Mesenchymal stem cell (in vitro differentiated cells and primary cell): ENCODE results near the gene CYP2A6.
"Not testable (repeated sequence)": the region's sequence is repeated elsewhere in the genome, so short reads cannot be mapped to it uniquely, and the experiment has no call there.

ENCODE experiments used
- DNase-seq: peaks from one replicate; pipeline ENCODE4 v3.0.0-alpha.2; 2013
- H2AFZ ChIP-seq: one replicate; pipeline ENCODE4 v1.6.1; 2013; ENCODE audit warnings: low read depth, mild to moderate bottlenecking, control low read depth, inconsistent platforms, low read length, moderate library complexity
- H2AK5ac ChIP-seq: 2 replicates; pipeline ENCODE4 v1.6.1; 2013; ENCODE audit warnings: low read length, moderate library complexity, mild to moderate bottlenecking, inconsistent platforms; ENCODE audit not compliant: severe bottlenecking
- H2BK120ac ChIP-seq: one replicate; pipeline ENCODE4 v1.6.1; 2013; ENCODE audit warnings: low read depth, mild to moderate bottlenecking, inconsistent platforms, low read length, moderate library complexity
- H2BK12ac ChIP-seq, 2 experiments: one replicate each; pipeline ENCODE4 v1.6.1; 2013; ENCODE audit warnings: inconsistent platforms in 2 of 2, low read length in 2 of 2, mild to moderate bottlenecking in 2 of 2, moderate library complexity in 2 of 2, control low read depth in 1 of 2
- H2BK15ac ChIP-seq: one replicate; pipeline ENCODE4 v1.6.1; 2013; ENCODE audit warnings: mild to moderate bottlenecking, low read depth, inconsistent platforms; ENCODE audit not compliant: poor library complexity, severe bottlenecking
- H2BK5ac ChIP-seq: 2 replicates; pipeline ENCODE4 v1.6.1; 2013; ENCODE audit warnings: low read depth, mild to moderate bottlenecking, low read length, control low read depth, inconsistent platforms; ENCODE audit not compliant: poor library complexity, severe bottlenecking
- H3K14ac ChIP-seq, 2 experiments: one replicate each; pipeline ENCODE4 v1.6.1; 2013; ENCODE audit warnings: inconsistent platforms in 2 of 2, low read length in 2 of 2, control low read depth in 1 of 2, mild to moderate bottlenecking in 1 of 2, moderate library complexity in 1 of 2
- H3K18ac ChIP-seq, 2 experiments: one replicate each; pipeline ENCODE4 v1.6.1; 2013; ENCODE audit warnings: inconsistent platforms in 2 of 2, low read length in 2 of 2, control low read depth in 1 of 2, low read depth in 1 of 2, mild to moderate bottlenecking in 1 of 2
- H3K23ac ChIP-seq, 2 experiments: one replicate each; pipeline ENCODE4 v1.6.1; 2013; ENCODE audit warnings: inconsistent platforms in 2 of 2, low read length in 2 of 2, mild to moderate bottlenecking in 2 of 2, moderate library complexity in 2 of 2, control low read depth in 1 of 2
- H3K27ac ChIP-seq: 2 replicates; pipeline ENCODE4 v1.5.1; 2013; ENCODE audit warnings: mild to moderate bottlenecking, moderate library complexity, low read length, control low read depth, inconsistent platforms; ENCODE audit not compliant: poor library complexity, severe bottlenecking
- H3K27me3 ChIP-seq, 2 experiments: 2 replicates each; pipeline versions ENCODE4 v1.6.1 to v1.7.0; 2013; ENCODE audit warnings: low read length in 2 of 2, mild to moderate bottlenecking in 2 of 2, moderate library complexity in 2 of 2, control low read depth in 1 of 2, inconsistent platforms in 1 of 2; ENCODE audit not compliant: control insufficient read depth in 1 of 2, insufficient read depth in 1 of 2
- H3K36me3 ChIP-seq, 2 experiments: 2 replicates each; pipeline versions ENCODE4 v1.6.1 to v1.7.0; 2013; ENCODE audit warnings: low read length in 2 of 2, control low read depth in 1 of 2, inconsistent platforms in 1 of 2, low read depth in 1 of 2, mild to moderate bottlenecking in 1 of 2; ENCODE audit not compliant: insufficient read depth in 2 of 2, control insufficient read depth in 1 of 2
- H3K4ac ChIP-seq, 2 experiments: one replicate each; pipeline ENCODE4 v1.6.1; 2013; ENCODE audit warnings: inconsistent platforms in 2 of 2, low read length in 2 of 2, mild to moderate bottlenecking in 2 of 2, moderate library complexity in 2 of 2, control low read depth in 1 of 2, low read depth in 1 of 2
- H3K4me1 ChIP-seq: 2 replicates; pipeline ENCODE4 v1.6.1; 2013; ENCODE audit warnings: low read depth, low read length, control low read depth; ENCODE audit not compliant: control insufficient read depth, insufficient read depth
- H3K4me2 ChIP-seq: 2 replicates; pipeline ENCODE4 v1.6.1; 2013; ENCODE audit warnings: low read length, mild to moderate bottlenecking, inconsistent platforms; ENCODE audit not compliant: poor library complexity, severe bottlenecking
- H3K4me3 ChIP-seq, 2 experiments: 2 replicates each; pipeline versions ENCODE4 v1.5.1 to v1.7.0; 2013; ENCODE audit warnings: low read length in 2 of 2, mild to moderate bottlenecking in 2 of 2, control low read depth in 1 of 2, low read depth in 1 of 2; ENCODE audit not compliant: insufficient read depth in 1 of 2
- H3K79me1 ChIP-seq: replicated peaks from 2 replicates; pipeline ENCODE4 v1.6.1; 2013; ENCODE audit warnings: mild to moderate bottlenecking, control low read depth, low read length, inconsistent platforms; ENCODE audit not compliant: poor library complexity, severe bottlenecking
- H3K9ac ChIP-seq: 2 replicates; pipeline ENCODE4 v1.7.0; 2013; ENCODE audit warnings: mild to moderate bottlenecking, low read length, moderate library complexity
- H3K9me3 ChIP-seq: 2 replicates; pipeline ENCODE4 v1.7.0; 2013; ENCODE audit warnings: mild to moderate bottlenecking, low read length; ENCODE audit not compliant: control insufficient read depth
- H4K8ac ChIP-seq: one replicate; pipeline ENCODE4 v1.6.1; 2013; ENCODE audit warnings: inconsistent platforms, mild to moderate bottlenecking, low read length, moderate library complexity
- H4K91ac ChIP-seq: one replicate; pipeline ENCODE4 v1.6.1; 2013; ENCODE audit warnings: mild to moderate bottlenecking, low read length, inconsistent platforms
- WGBS: methylation state at CpG from one replicate; pipeline ENCODE4 v1.1.7; 2013; ENCODE audit warnings: mixed read lengths; 5-methylcytosine and 5-hydroxymethylcytosine counted together

The CYP2A6 gene

DNA sequence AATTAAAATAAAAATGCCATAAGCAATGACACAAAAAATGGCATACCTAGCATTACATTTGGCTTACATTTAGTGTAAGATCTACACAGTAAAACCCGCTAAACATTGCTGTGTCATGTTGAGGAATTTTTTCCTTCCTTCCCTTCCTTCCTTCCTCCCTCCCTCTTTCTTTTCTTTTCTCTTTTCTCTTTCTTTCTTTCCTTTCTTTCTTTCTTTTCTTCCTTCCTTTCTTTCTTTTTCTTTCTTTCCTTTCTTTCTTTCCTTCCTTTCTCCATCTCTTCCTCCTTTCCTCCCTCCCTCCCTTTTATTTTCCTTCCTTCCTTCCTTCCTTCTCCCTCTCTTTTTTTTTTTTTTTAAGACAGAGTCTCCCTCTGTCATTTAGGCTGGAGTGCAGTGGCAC lies 11.8 kb downstream of the CYP2A6 start:
- H3K18ac ChIP-seq, H3K36me3 ChIP-seq, H3K23ac ChIP-seq, H3K9me3 ChIP-seq, H3K14ac ChIP-seq, H3K4me2 ChIP-seq, H3K4me1 ChIP-seq, H3K9ac ChIP-seq, H4K91ac ChIP-seq, H3K27ac ChIP-seq, H2BK120ac ChIP-seq, H2BK15ac ChIP-seq, H2AK5ac ChIP-seq, H2AFZ ChIP-seq, H3K27me3 ChIP-seq, H2BK5ac ChIP-seq, H3K4ac ChIP-seq, H3K4me3 ChIP-seq, H4K8ac ChIP-seq, H3K79me1 ChIP-seq, H2BK12ac ChIP-seq, DNase-seq: not testable (repeated sequence)
- 80% methylated on average over 1 of the region's 1 CpG for WGBS

GRCh38 chr19:40836754-40837429 lies 13.4 kb downstream of the CYP2A6 start:
- Histone ChIP-seq H3K9me3 (no peaks in the 10 kb centered on the region), H2BK5ac (no peak overlapping the region), H2BK12ac (no peak overlapping the region), H3K36me3 (no peaks in the 10 kb centered on the region), H2AK5ac (no peak overlapping the region), H3K27me3 (no peaks in the 10 kb centered on the region), H2AFZ (no peak overlapping the region), H3K4me2 (no peak overlapping the region), H2BK120ac (no peak overlapping the region), H3K23ac (no peak overlapping the region), H4K8ac (no peak overlapping the region), H3K14ac (no peak overlapping the region), H2BK15ac (no peak overlapping the region), H3K4me3 (no peak overlapping the region), H3K79me1 (no peaks in the 10 kb centered on the region), H4K91ac (no peak overlapping the region), H3K4ac (no peak overlapping the region), H3K4me1 (no peaks in the 10 kb centered on the region), H3K9ac (no peak overlapping the region), H3K18ac (no peak overlapping the region), H3K27ac (no peak overlapping the region)
- 79% methylated on average over 4 of the region's 6 CpGs for WGBS
- DNase-seq: no peak

DNA sequence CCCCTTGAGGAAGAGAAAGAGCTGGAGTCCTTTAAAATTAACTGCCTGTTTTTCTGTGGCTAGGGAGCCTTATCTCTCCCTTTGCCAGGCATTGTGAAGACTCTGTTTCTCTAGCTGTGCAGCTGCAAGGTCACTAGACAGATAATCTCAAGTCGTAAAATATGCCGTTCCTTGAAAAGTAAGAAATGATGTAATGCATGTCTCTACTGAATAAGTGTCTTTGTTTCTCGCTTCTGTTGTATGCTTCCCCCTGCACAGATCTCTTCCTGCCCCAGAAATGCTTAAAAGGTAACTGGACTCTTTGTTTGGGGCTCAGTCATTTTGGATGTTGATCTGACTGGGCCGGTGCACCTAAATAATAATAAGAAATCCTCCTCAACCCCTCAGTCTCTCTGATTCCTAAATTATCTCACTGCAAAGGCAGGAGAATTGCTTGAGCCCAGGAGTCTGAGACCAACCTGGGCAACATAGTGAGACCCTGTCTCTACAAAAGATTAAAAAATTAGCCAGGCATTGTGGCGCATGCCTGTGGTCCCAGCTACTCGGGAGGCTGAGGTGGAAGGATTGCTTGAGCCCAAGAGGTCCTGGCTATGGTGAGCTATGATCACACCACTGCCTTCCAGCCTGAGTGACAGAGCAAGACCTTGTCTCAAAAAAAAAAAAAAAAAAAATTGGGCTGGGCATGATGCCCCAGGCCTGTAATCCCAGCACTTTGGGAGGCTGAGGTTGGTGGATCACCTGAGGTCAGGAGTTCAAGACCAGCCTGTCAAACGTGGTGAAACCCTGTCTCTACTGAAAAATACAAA lies 16.3 kb downstream of the CYP2A6 start:
- not testable (repeated sequence) for H3K36me3 ChIP-seq, H3K4ac ChIP-seq
- 72% methylated on average over 3 of the region's 7 CpGs for WGBS

GRCh38 chr19:40832431-40832790 lies 17.8 kb downstream of the CYP2A6 start:
- H2BK120ac ChIP-seq, H3K79me1 ChIP-seq, H4K8ac ChIP-seq, H3K23ac ChIP-seq, H3K18ac ChIP-seq, H4K91ac ChIP-seq, H3K4ac ChIP-seq, H2BK5ac ChIP-seq, H2BK12ac ChIP-seq, H2BK15ac ChIP-seq, H3K4me1 ChIP-seq, H3K27ac ChIP-seq, DNase-seq, H3K27me3 ChIP-seq, H3K9me3 ChIP-seq, H3K14ac ChIP-seq, H2AK5ac ChIP-seq, H3K9ac ChIP-seq, H3K4me3 ChIP-seq, H2AFZ ChIP-seq, H3K4me2 ChIP-seq: not testable (repeated sequence)
- peaks cover under 1 to 19% of the 10 kb centered on the region in 2 experiments for H3K36me3 ChIP-seq
- 73% methylated on average over 3 of the region's 4 CpGs for WGBS

More for the DNA sequence above, 16.3 kb downstream of the CYP2A6 start:
- H3K27ac ChIP-seq, H3K27me3 ChIP-seq, H3K9me3 ChIP-seq, H4K8ac ChIP-seq, H3K14ac ChIP-seq, DNase-seq, H2BK12ac ChIP-seq, H3K4me3 ChIP-seq, H2AFZ ChIP-seq, H2AK5ac ChIP-seq, H3K9ac ChIP-seq, H3K79me1 ChIP-seq, H2BK5ac ChIP-seq, H4K91ac ChIP-seq, H3K4me2 ChIP-seq, H3K18ac ChIP-seq, H2BK120ac ChIP-seq, H2BK15ac ChIP-seq, H3K4me1 ChIP-seq, H3K23ac ChIP-seq: not testable (repeated sequence)
